ENCODE results near the gene FAM210B.
A peak's percentile ranks its signal among the peaks of the same experiment; 100 is the strongest.
"Not testable (repeated sequence)": the region's sequence is repeated elsewhere in the genome, so short reads cannot be mapped to it uniquely, and the experiment has no call there.

FAM210B gene, protein sequence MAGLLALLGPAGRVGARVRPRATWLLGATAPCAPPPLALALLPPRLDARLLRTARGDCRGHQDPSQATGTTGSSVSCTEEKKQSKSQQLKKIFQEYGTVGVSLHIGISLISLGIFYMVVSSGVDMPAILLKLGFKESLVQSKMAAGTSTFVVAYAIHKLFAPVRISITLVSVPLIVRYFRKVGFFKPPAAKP

DNA sequence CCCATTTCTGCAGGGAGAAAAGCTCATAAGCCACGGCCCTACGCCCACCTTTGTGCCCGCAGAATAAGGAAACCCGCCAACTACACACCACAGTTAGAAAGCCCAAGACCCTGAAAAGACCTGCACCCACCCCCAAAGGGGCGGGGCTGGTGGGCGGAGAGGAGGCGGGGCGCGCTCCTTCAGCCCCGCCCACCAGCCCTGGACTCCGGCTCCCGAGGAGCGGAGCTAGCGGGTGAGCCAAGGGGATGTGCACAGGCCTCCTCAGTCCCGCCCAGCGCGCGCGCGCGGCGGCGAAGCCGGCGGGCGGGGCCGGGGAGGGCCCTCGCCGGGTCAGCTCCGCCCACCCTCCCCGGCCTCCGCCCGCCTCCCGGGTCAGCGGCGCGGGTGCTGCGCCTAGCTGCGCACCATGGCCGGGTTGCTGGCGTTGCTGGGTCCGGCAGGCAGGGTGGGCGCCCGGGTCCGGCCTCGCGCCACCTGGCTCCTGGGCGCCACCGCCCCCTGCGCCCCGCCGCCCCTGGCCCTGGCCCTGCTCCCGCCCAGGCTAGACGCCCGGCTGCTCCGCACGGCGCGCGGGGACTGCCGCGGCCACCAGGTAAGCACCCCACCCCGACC lies at the start of gene FAM210B:
FAM210B (plus strand) TSS at position 375 of the 612 bp plus-strand sequence; CDS start at position 407, 32 bp downstream.
- DNase-seq (ENCODE audit: low read depth in 2 of 2, low spot score in 1 of 2): peak; percentile 44 to 64

- DNase-seq (ENCODE audit: low read depth in 2 of 2, low spot score in 1 of 2): no peak
Observed at GRCh38 chr20:56316051-56316450, 42.7 kb upstream of the FAM210B start.

- DNase-seq (ENCODE audit: low read depth in 2 of 2, low spot score in 1 of 2): no peak
Observed at GRCh38 chr20:56316483-56316882, 42.3 kb upstream of the FAM210B start.

- no peak for DNase-seq (ENCODE audit: low read depth in 2 of 2, low spot score in 1 of 2)
Observed at GRCh38 chr20:56322681-56323080, 36.1 kb upstream of the FAM210B start.

GRCh38 chr20:56323206-56323605 lies 35.6 kb upstream of the FAM210B start:
- DNase-seq (ENCODE audit: low read depth in 2 of 2, low spot score in 1 of 2): no peak

DNA sequence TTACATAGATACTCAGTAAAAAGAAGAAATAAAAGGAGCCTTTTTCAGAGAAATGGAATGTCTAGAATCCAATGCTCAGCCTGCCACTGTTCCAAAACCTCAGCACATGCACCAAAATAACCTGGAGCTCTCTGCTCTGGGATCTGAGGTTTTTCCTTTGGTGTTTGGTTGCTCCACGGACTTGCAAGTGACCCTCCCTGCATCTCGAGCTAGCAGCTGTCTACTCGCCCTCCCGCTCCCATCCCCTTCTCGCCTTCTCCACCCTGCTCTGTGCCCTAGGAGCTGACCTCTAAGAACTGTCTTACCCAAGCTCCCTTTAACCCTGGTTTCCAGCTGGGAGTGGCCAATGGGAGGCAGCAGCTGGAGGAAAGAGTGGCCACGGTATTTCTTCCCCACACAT lies 35.1 kb upstream of the FAM210B start:
- DNase-seq (ENCODE audit: low read depth in 2 of 2, low spot score in 1 of 2): no peak

- DNase-seq (ENCODE audit: low read depth in 2 of 2, low spot score in 1 of 2): no peak
Observed at GRCh38 chr20:56324806-56325205, 34.0 kb upstream of the FAM210B start.

- no peak for DNase-seq (ENCODE audit: low read depth in 2 of 2, low spot score in 1 of 2)
Observed at GRCh38 chr20:56328861-56329260, 29.9 kb upstream of the FAM210B start.

GRCh38 chr20:56336709-56337108 lies 22.1 kb upstream of the FAM210B start:
- DNase-seq (ENCODE audit: low read depth in 2 of 2, low spot score in 1 of 2): not testable (repeated sequence)

DNA sequence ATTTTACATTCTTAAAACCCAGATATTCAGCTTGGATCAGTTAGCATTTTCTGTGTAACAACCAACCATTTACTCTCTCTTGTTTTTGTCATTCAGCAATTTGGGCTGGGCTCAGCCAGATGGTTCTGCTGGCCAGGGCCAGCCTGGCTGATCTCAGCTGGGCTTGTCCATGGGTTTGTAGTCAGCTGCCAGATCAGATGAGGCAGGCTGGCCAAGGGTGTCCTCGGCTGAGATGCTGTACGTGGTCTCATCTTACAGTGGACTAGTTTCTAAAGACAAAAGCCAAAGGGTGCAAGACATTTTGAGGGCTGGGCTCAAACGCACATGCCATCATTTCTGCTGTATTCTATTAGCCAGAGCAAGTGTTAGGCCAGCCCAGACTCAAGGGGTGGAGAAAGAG lies 16.0 kb upstream of the FAM210B start:
- no peak for DNase-seq (ENCODE audit: low read depth in 2 of 2, low spot score in 1 of 2)

- no peak for DNase-seq (ENCODE audit: low read depth in 2 of 2, low spot score in 1 of 2)
Observed at GRCh38 chr20:56343861-56344381, 14.9 kb upstream of the FAM210B start.

DNA sequence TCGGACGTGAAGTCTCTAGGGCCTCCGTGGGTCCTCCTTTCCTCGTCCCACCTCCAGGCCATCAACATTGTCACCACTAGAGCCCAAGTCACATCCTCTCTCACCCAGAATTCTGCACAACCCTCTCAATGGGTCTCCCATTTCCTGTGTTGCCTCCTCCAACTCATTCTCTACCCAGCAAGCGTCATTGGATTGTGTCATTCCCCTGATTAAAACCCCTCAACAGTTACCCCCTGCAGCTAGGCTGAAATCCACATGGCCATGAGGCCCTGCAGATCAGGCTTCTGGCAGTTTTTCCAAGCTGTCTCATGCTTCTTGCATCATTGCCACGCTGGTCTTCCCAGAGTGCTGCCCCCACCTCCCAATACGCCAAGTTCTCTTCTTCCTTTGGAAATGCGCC lies 12.9 kb upstream of the FAM210B start:
- DNase-seq (ENCODE audit: low read depth in 2 of 2, low spot score in 1 of 2): no peak

- no peak for DNase-seq (ENCODE audit: low read depth in 2 of 2, low spot score in 1 of 2)
Observed at GRCh38 chr20:56347628-56348304, 11.0 kb upstream of the FAM210B start.

- DNase-seq (ENCODE audit: low read depth in 2 of 2, low spot score in 1 of 2): no peak
Observed at GRCh38 chr20:56348305-56348693, 10.5 kb upstream of the FAM210B start.

DNA sequence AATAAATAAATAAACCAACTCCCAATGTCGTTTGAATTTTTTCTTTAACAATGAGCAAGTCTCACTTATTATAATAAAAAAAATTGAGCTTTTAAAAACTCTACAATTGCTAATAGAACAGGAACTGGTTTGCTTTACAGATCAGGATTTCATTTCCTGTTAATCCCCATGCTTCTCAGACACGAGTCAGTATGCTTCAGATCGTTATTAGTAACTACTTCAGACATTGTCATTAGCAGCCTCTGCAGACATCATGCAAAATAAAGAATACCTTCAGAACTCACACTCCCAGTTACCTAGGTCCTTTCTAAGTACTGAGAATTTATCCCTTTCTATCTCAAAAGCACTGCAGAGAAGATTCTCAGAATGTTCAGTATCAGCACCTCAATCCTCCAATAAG lies 10.0 kb upstream of the FAM210B start:
- DNase-seq (ENCODE audit: low read depth in 2 of 2, low spot score in 1 of 2): no peak

- DNase-seq (ENCODE audit: low read depth in 2 of 2, low spot score in 1 of 2): no peak
Observed at GRCh38 chr20:56350842-56351241, 7.9 kb upstream of the FAM210B start.

GRCh38 chr20:56352345-56353055 lies 6.3 kb upstream of the FAM210B start:
- DNase-seq (ENCODE audit: low read depth in 2 of 2, low spot score in 1 of 2): no peak

GRCh38 chr20:56353356-56353755 lies 5.4 kb upstream of the FAM210B start:
- no peak for DNase-seq (ENCODE audit: low read depth in 2 of 2, low spot score in 1 of 2)

DNA sequence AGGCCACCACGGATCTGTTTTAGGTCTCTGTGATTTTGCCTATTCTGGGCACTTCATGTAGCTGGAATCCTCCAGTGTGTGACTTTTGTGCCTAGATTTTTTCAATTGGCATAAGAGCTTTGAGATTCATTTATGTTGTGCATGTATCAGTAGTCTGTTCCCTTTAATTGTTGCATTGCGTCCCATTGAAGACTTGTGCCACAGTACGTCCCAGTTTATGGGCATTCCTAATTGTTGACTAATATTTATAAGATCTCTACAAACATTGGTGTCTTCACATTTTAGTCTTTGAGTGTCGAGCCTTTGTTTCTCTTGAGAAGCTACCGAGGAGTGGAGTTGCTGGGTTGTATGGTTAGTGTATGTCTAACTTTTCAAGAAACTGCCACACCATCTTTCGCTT lies 704 bp upstream of the FAM210B start:
- no peak for DNase-seq (ENCODE audit: low read depth in 2 of 2, low spot score in 1 of 2)

DNA sequence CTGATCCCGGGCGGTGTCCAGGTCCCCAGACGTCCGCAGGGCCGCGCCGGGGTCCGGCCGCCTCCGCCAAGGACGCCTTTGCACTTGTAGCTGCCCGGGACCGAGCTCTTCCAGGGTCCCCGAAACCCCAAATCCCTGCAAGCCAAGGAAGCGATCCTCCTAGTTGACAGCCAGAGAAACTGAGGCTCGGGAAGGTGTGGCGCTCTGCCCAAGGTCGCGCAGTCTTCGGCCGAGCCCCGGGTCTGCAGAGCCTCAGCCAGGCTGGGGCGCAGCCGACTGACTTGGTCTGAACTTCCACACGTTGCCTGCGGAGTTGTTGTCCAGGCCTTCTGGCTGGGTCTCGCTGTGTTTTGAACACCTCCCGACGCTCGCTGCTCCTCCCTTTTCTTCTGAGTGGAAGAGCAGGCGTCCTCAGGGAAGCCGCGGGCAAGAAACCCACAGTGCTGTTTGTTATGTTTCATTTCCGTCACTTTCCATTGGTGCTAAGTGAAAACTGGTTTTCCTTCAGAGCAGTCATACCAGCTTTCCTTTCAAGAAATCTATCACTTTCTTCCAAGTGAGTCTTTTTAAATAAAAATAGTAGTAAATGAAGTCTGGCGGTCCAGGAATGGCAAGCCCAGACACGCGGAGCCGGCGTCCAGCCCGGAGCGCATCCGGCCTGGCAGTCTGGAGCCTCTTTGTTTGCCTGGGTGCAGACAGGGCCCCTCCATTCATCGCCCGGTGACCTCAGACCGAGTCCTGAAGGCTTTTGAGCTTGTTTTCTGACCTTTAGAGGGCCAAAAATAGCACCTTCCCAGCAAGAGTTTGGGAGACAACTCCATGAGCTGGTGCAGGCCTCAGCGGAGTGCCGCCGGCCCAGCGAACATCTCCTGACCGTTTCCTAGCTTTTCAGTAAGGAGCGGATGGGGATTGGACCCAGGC lies 698 bp downstream of the FAM210B start:
- DNase-seq (ENCODE audit: low read depth in 2 of 2, low spot score in 1 of 2): no peak
